Left lung (tissue), 10 donors: ENCODE data around the gene SPX. TPM values are rescaled to one million over a fixed set of nuclear protein-coding genes. Genes with fewer than 3 reads are reported as not detected.

Experiments used
- ATAC-seq: fragments of 200-7000 bp; cut with Tn5 transposase; one replicate; pipeline ENCODE4 v1.9.1; 2020; ENCODE audit warnings: moderate library complexity
- DNase-seq, 4 donors: peaks; one replicate each; pipeline ENCODE4 v3.0.0-alpha.2; 2013 to 2020
- H3K27ac ChIP-seq, 2 donors: fragments of 200-600 bp; sonication (generic) in 1 of 2; one replicate each; pipeline versions ENCODE4 v1.5.0 to v1.8.0; 2020 to 2021
- H3K27me3 ChIP-seq, 2 donors: fragments of 200-600 bp; sonication (generic) in 1 of 2; one replicate each; pipeline versions ENCODE4 v1.5.0 to v1.8.0; 2020 to 2021
- H3K36me3 ChIP-seq, 2 donors: fragments of 200-600 bp; sonication (generic) in 1 of 2; one replicate each; pipeline versions ENCODE4 v1.5.0 to v1.8.0; 2020 to 2021
- H3K4me1 ChIP-seq, 2 donors: fragments of 200-600 bp; one replicate each; pipeline ENCODE4 v1.8.0; 2021
- H3K4me3 ChIP-seq, 2 donors: fragments of 200-600 bp; sonication (generic) in 1 of 2; one replicate each; pipeline versions ENCODE4 v1.5.0 to v1.8.0; 2020 to 2021; ENCODE audit warnings: mild to moderate bottlenecking in 1 of 2
- H3K9me3 ChIP-seq, 2 donors: fragments of 200-600 bp; sonication (generic) in 1 of 2; one replicate each; pipeline versions ENCODE4 v1.5.0 to v1.8.0; 2020 to 2021
- CTCF ChIP-seq, 2 donors: fragments of 200-600 bp; sonication (generic) in 1 of 2; IDR thresholded peaks; one replicate each; pipeline versions ENCODE4 v1.5.0 to v1.8.0; 2021; ENCODE audit warnings: antibody characterized with exemption in 2 of 2
- intact Hi-C, 2 donors: fragments of 100-400 bp; cut with DNase I; formaldehyde crosslinking; loops; one replicate each; pipeline versions ENCODE4 v1.11.2 to v1.14.2; 2022
- polyA plus RNA-seq, 6 donors: library from polyadenylated mRNA; unstranded; fragments of 120-200 nt; gene quantifications; one replicate each; pipeline ENCODE4 v1.2.1, GENCODE V29; 2013; ENCODE audit not compliant: insufficient read length in 6 of 6
- total RNA-seq, 2 donors: library from RNA; stranded (reverse); fragmentation: NEBNext Ultra II Directional; extraction: Animal tissue kit (Norgen Biotek cat#: 25700); gene quantifications; one replicate each; pipeline ENCODE4 v1.2.1, GENCODE V29; 2021
- donor health status: DM: no; HTN: yes; CAD: no.
- donor health status: DM: no; HTN: no; CAD: no.

The SPX gene
- total and polyA plus RNA-seq, 8 donors, result 0.44 to 13.5 (median 10.0) TPM

- peaks cover 0 to 38% of the 10 kb centered on the region in 2 donors for H3K36me3 ChIP-seq
- ATAC-seq, result no peak
- no peak overlapping the region for H3K27ac ChIP-seq
Observed at GRCh38 chr12:21518451-21518850, 7.6 kb upstream of the SPX start.

GRCh38 chr12:21521541-21521940 lies 4.6 kb upstream of the SPX start:
- H3K4me1 ChIP-seq, result no peaks in the 10 kb centered on the region
- DNase-seq, result no peak
- no peak overlapping the region for H3K27ac ChIP-seq
- H3K36me3 ChIP-seq, result peaks cover 0 to 7% of the 10 kb centered on the region in 2 donors
- TF ChIP-seq CTCF (IDR thresholded peaks at IDR 0.05), result no peak
- H3K9me3 ChIP-seq, result no peaks in the 10 kb centered on the region
- no peak overlapping the region for H3K4me3 ChIP-seq
- ATAC-seq, result no peak
- peaks cover 0 to 12% of the 10 kb centered on the region in 2 donors for H3K27me3 ChIP-seq
- intact Hi-C loops, result no loop called here

More at GRCh38 chr12:21518451-21518850, 7.6 kb upstream of the SPX start:
- intact Hi-C loops, result no loop called here
- Histone ChIP-seq H3K9me3 (no peaks in the 10 kb centered on the region), H3K4me1 (no peaks in the 10 kb centered on the region), H3K4me3 (no peak overlapping the region), H3K27me3 (no peaks in the 10 kb centered on the region)
- peak in 1 of 4 donors; percentile 17 for DNase-seq
- no peak for TF ChIP-seq CTCF (IDR thresholded peaks at IDR 0.05)

GRCh38 chr12:21523148-21523547 lies 2.9 kb upstream of the SPX start:
- intact Hi-C loops, result no loop called here
- Histone ChIP-seq H3K9me3 (no peaks in the 10 kb centered on the region), H3K4me3 (no peak overlapping the region), H3K27me3 (peaks cover 3 to 28% of the 10 kb centered on the region in 2 donors), H3K36me3 (no peaks in the 10 kb centered on the region), H3K27ac (no peak overlapping the region), H3K4me1 (peaks cover 0 to 4% of the 10 kb centered on the region in 2 donors)
- DNase-seq (no peak), ATAC-seq (no peak)
- no peak for TF ChIP-seq CTCF (IDR thresholded peaks at IDR 0.05)

- peaks cover 0 to 4% of the 10 kb centered on the region in 2 donors for H3K4me1 ChIP-seq
- no peaks in the 10 kb centered on the region for H3K9me3 ChIP-seq
- DNase-seq, result no peak
- no peak for TF ChIP-seq CTCF (IDR thresholded peaks at IDR 0.05)
- H3K36me3 ChIP-seq, result no peaks in the 10 kb centered on the region
- H3K4me3 ChIP-seq, result peak overlapping the region; percentile 37 to 52
- ATAC-seq, result no peak
- peaks cover 3 to 58% of the 10 kb centered on the region in 2 donors for H3K27me3 ChIP-seq
- intact Hi-C loops, result no loop called here
- no peak overlapping the region for H3K27ac ChIP-seq
Observed at GRCh38 chr12:21526721-21527345, 737 bp downstream of the SPX start.

- H3K27ac ChIP-seq, result no peak overlapping the region
Observed at GRCh38 chr12:21527451-21528180, 1.5 kb downstream of the SPX start.

More at GRCh38 chr12:21527451-21528180, 1.5 kb downstream of the SPX start:
- Histone ChIP-seq H3K9me3 (no peaks in the 10 kb centered on the region), H3K4me3 (peak overlapping the region; percentile 37 to 52), H3K4me1 (peaks cover 0 to 4% of the 10 kb centered on the region in 2 donors), H3K36me3 (no peaks in the 10 kb centered on the region), H3K27me3 (peaks cover 3 to 58% of the 10 kb centered on the region in 2 donors)
- DNase-seq (peak; percentile 27 to 86 (median 44)), ATAC-seq (peak; percentile 92)
- intact Hi-C loops, result no loop called here
- TF ChIP-seq CTCF (IDR thresholded peaks at IDR 0.05), result no peak
